ENCODE measurements around the gene CD151.

CD151 gene

GRCh38 chr11:859394-860131 is 26.8 kb downstream of the CD151 start:
- DNase-seq = no peak

DNA sequence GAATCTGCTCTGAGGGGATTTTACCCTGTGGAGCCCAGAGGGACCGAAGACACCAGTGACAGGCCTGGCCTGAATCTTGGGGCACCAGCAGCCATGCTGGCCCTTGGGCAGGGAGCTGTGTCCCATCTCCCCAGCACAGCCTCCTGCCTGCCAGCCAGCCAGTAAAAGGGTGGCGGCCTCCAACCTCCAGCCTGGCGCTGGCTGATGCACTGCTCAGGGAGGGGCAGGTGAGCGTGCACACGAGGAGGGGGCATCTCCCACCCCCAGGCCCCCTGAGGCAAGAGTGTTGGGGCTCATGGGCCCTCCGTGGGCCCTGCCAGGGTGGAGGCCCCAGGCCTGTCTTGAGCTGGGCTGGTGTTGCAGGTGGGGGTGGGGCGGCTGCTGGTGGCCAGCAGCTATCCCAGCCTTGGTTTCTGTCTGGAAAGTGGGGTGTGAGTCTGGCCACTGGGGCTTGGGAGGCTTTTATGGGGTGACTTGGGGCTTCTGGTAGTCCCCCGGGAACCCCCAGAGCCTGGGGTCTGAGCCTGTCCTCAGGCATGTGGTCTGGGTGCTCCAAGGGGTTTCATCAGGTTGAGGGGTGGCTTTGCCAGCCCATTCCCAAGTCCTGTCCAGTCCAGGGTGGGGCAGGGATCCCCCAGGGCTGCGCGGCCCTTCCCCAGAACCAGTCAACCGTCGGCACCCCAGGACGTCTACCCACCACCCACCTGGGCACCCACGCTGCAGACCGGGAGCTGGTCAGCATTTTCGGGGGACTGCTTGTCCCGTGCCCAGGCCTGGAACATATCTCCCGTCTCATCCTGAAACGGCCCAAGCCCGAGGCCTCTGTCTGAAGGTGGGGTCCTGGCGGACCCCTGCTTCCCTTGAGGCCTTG is 27.7 kb downstream of the CD151 start:
- DNase-seq = no peak

- DNase-seq = no peak
Measured at GRCh38 chr11:861105-861479, 28.3 kb downstream of the CD151 start.

- no peak for DNase-seq
Measured at GRCh38 chr11:862081-862661, 29.4 kb downstream of the CD151 start.

- DNase-seq = no peak
Measured at GRCh38 chr11:862696-863022, 29.9 kb downstream of the CD151 start.

- no peak for DNase-seq
Measured at GRCh38 chr11:863023-863909, 30.5 kb downstream of the CD151 start.

DNA sequence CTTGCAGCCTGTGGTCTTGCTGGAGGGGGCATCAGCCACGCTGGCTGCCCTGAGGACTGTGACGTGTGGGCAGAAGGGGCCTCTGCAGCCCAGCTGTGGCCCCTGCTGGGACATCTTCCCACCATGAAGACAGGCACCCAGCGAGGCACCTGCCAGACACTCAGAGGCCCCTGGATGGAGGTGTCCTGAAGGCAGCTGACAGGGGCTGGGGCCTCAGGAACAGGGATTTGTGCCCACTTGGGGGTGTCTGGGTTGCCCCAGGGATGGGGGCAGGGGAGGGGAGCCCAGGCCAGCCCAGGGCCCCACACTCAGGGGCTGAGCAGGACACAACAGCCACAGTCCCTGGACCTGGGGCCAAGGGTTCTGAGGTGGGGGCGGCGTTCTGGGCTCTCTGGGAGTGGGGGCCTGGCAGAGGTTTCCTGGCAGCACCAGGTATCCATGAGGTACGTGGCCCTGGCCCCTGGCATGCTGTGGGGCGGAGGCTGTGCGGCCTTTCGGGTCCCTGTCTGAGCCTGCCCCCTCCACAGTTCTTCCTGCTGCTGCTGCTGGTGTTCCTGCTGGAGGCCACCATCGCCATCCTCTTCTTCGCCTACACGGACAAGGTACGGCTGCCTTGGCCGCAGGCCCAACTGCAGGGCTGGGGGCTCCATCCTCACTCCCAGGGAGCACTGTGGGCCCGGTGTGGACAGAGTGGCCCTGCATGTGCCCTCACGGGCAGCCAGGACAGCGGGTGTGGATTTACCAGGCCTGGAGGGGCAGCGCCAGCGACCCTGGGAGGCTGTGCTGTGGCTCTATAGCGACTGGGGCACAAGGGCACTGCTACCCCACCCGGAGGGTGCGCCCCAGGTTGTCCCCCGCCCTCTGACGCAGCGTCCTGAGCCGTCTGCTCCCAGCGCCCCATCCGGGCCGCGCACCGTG is 31.4 kb downstream of the CD151 start:
- no peak for DNase-seq

DNA sequence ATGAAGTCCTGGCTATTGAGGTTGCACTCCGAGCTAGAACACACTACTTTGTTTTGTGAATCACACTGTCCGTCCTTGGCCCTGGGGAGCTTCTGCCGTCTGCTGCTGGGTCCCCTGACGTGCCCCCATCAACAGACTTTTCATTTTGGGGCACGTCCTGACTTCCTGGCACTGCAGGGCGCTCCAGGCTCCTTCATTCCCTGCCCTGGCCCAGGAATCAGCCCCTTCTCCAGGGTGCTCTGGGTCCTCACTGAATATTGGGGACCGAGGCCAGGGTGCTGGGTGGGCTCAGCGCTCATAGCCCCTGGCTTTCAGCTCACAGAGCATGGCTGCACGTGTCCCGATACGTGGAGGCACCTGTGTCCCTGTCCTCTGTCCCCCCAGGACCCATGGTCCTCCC is 32.1 kb downstream of the CD151 start:
- DNase-seq = no peak

DNA sequence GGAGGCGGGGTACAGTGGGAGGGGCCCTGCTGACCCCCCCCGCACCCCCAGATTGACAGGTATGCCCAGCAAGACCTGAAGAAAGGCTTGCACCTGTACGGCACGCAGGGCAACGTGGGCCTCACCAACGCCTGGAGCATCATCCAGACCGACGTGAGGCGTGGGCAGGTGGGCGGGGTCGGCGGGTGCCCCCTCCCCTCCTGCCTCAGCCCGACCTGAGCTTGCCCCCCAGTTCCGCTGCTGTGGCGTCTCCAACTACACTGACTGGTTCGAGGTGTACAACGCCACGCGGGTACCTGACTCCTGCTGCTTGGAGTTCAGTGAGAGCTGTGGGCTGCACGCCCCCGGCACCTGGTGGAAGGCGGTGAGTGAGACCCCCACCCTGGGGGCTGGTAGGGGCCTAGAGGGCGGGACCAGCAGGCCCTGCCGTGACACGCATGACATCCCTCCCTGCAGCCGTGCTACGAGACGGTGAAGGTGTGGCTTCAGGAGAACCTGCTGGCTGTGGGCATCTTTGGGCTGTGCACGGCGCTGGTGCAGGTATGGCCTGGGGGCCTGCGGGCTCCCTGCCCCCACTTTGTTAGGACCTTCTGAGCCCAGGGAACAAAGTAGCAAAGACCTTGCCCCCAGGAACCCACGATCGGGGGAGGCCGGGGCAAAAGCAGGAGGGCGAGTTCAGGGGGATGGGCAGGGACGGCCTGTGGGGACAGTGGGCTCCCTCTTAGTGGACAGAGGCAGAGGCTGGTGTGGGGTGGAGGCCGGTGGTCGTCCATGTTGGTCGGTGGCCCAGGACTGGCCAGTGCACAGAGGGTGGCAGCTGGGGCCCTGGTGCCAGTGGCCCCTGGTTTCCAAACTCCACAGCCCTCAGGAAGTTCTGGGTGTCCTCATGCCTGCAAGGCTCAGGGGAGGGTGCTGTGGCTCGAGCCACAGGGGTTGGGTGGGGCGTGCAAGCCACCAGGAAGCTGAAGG is 33.0 kb downstream of the CD151 start:
- DNase-seq = no peak

GRCh38 chr11:866481-866880 is 33.7 kb downstream of the CD151 start:
- DNase-seq = no peak

- no peak for DNase-seq
Measured at GRCh38 chr11:867856-868358, 35.2 kb downstream of the CD151 start.

GRCh38 chr11:868394-868793 is 35.6 kb downstream of the CD151 start:
- DNase-seq = no peak

GRCh38 chr11:868802-869201 is 36.0 kb downstream of the CD151 start:
- DNase-seq = no peak

DNA sequence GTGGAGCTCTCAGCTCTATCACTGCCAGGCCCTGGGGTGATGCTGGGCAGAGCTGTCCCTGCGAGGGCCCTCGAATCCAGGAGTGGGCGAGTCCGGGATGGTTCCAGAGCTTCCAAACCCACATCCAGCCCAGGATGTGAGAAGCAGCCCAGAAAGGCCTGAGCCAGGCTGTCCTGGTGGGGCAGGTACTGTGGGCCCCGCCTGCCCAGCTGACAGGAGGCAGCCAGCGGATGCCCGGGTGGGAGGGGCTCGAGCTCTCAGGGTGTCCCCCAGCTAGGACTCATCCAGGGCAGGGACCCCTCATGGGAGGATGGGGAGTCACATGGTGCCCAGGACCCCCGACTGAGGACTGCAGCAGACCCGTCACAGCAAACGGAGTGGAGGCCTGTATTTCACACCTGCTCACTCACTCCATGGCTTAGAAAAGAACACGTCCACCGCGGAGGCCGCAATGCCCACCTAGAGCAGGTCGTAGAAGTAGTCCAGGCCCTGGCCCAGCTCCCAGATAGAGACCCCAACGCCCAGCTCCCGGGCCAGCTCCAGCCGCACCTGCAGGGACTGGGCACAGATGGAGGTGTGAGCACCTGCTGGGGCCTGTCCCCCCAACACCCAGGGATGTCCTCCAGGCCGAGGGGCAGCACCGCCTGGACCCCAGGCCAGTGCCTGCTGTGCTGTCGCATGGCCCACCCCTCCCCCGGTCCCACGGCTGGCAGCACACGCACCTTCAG is 36.8 kb downstream of the CD151 start:
- DNase-seq = no peak

GRCh38 chr11:870127-870413 is 37.3 kb downstream of the CD151 start:
- DNase-seq = no peak

DNA sequence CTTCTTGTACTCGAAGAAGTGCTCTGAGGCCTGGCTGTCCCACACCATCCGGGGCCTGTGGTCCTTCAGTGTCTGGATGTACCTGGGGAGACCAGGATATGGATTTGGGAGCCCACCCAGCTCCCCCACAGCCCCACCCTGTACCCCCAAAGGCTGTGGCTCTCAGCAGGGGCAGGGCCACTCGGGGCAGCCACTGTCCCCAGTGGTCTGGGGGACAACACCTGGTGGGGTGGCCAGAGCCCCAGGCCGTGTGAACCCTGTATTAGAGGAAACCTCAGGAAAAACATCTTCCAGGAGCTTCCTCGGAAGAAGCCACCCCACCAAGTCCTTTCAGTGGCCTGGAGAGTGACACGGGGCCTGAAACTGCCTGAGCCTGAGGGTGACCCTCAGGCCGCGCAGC is 37.7 kb downstream of the CD151 start:
- DNase-seq = no peak

DNA sequence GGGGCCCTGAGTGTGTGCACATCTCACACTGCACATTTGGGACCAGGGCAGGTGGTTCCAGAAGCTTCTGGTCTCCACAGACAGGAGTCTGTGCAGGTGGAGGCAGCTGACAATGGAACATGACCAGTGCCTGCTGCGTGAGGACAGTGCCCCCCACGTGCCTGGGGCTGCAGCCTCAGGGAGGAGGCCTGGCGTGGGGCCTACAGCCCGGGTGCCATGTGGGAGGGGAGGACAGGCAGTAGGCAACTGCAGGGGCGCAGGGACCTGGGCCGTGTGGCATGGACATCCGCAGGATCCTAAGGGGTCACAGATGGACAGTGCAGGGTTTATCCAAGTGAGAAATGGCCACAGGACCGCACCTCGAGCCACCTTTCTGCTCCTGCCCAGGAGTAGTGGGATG is 38.7 kb downstream of the CD151 start:
- DNase-seq = no peak

DNA sequence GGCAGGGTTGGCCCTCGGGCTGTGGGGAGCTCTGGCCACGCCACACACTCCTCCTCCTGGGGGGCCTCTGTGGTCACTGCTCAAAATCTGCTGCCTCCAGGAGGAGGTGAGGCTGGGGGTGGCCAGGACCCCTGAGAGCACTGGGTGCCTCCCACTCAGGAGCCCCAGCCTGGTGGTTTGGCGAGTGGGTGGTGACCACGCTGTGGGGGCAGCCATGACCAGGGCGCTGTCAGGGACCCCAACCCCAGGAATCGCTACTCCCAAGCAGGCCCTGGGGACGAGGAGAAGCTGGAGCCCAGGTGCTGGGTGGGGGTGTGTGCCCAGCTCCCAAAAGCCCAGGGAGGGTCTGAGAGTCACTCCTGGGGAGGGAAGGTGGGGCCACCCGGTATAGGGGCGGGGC is 40.0 kb downstream of the CD151 start:
- no peak for DNase-seq

- DNase-seq = no peak
Measured at GRCh38 chr11:873706-874105, 41.0 kb downstream of the CD151 start.

DNA sequence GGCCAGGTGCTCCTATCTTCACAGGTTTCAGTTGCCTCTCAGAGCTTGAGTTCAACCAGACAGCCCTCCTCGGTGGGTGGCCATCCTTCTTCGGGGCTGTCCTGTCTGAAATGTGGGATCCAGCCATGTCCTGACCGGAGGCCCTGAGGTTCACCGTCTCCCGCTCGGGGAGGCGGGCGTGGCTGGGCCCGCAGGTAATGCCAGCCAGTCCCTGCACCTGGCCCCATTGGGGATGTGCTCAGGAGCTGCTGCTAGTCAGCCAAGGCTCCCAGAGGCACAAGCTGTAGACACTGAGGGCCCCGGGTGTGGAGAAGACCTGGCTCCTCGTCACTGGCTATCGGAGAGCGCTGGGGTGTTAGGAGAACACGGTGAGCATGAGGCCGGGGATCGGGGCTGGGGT is 42.5 kb downstream of the CD151 start:
- no peak for DNase-seq

All from activated CD4-positive, alpha-beta T cell treated with anti-CD3 and anti-CD28 coated beads, Interleukin-2, amount 50 U/mL, for 1 hour (primary cell).